GM20431 (cell line): ENCODE measurements around the gene SPSB4.
"Not testable (repeated sequence)": the region's sequence is repeated elsewhere in the genome, so short reads cannot be mapped to it uniquely, and the experiment has no call there.

Experiments used
- in situ Hi-C: fragments of 300-500 bp; cut with MseI, MboI; formaldehyde crosslinking; loops from one replicate; pipeline ENCODE4 v1.15.0; 2020; ENCODE audit warnings: low sequenced_read_pairs; ENCODE audit not compliant: unreplicated experiment

The SPSB4 gene

GRCh38 chr3:141111364-141112155, 60.4 kb downstream of the SPSB4 start:
- in situ Hi-C loops: no loop called here

GRCh38 chr3:141112686-141113297, 61.6 kb downstream of the SPSB4 start:
- in situ Hi-C loops: no loop called here

- in situ Hi-C loops: not testable (repeated sequence)
These were observed 62.5 kb downstream of the SPSB4 start for GRCh38 chr3:141113680-141114079.

GRCh38 chr3:141114179-141114745, 63.1 kb downstream of the SPSB4 start:
- in situ Hi-C loops: no loop called here

GRCh38 chr3:141114816-141115460, 63.8 kb downstream of the SPSB4 start:
- in situ Hi-C loops: no loop called here

GRCh38 chr3:141115789-141116541, 64.8 kb downstream of the SPSB4 start:
- in situ Hi-C loops: no loop called here

- in situ Hi-C loops: no loop called here
These were observed 65.6 kb downstream of the SPSB4 start for GRCh38 chr3:141116721-141117120.

- in situ Hi-C loops: not testable (repeated sequence)
These were observed 66.8 kb downstream of the SPSB4 start for GRCh38 chr3:141117982-141118381.

- in situ Hi-C loops: no loop called here
These were observed 71.4 kb downstream of the SPSB4 start for GRCh38 chr3:141122455-141123030.

GRCh38 chr3:141123677-141124410, 72.7 kb downstream of the SPSB4 start:
- in situ Hi-C loops: no loop called here

- in situ Hi-C loops: no loop called here
These were observed 73.6 kb downstream of the SPSB4 start for GRCh38 chr3:141124715-141125114.

- in situ Hi-C loops: no loop called here
These were observed 74.2 kb downstream of the SPSB4 start for GRCh38 chr3:141125351-141125750.

GRCh38 chr3:141126661-141127343, 75.7 kb downstream of the SPSB4 start:
- in situ Hi-C loops: no loop called here

GRCh38 chr3:141127344-141128125, 76.4 kb downstream of the SPSB4 start:
- in situ Hi-C loops: no loop called here

- in situ Hi-C loops: no loop called here
These were observed 77.1 kb downstream of the SPSB4 start for GRCh38 chr3:141128126-141128777.

- in situ Hi-C loops: no loop called here
These were observed 77.9 kb downstream of the SPSB4 start for GRCh38 chr3:141129049-141129448.

GRCh38 chr3:141129541-141130011, 78.4 kb downstream of the SPSB4 start:
- in situ Hi-C loops: no loop called here
